Dedifferentiated amniotic fluid mesenchymal stem cell (primary cell): Measurements from ENCODE around the gene NEUROG2.

Experiments
- DNase-seq: peaks from one replicate; pipeline ENCODE4 v3.0.0-alpha.2; 2016; ENCODE audit errors: extremely low spot score

Gene NEUROG2

DNA sequence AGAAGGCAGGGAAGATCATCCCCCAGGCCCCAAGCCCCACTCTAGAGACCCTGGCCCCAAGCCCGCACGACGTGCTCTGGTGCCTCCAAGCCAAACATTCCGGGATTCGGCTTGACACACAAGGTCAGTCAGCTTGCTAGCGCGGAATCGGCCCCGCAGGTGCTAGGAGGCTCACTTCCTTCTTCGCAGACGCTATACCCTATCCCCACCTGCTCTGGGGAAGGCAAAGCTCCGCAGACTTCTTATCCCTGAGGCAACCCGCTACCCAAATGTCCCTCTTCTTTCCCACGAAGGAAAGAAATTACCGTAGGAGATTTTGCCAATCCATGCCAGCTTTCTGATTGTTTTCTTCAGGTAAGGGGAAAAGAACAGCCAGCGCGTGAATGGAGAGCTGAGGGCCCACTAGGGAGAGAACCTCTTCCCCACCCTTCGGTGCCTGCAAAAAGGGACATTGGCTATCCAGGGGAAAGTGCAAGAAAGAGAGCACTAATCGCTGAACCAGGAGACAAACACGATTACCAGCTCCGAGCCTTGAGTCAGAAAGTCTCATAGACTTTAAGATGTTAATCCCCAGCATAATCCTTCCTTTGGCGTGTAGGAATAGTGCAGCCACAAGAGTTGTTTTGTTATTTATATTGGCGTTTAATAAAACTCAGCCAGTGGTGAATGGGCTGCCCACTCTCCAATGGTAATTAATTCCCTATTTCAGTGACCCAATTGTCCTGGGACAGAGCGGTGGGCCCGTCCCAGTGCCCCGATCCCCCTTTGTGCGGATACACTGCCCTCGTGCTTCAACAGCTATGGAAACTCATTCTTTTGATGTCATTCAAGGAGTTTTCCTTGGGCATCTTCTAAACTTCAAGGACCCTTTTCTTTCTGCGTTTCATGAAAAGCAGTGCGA is 5.4 kb upstream of the NEUROG2 start:
- DNase-seq: no peak

DNA sequence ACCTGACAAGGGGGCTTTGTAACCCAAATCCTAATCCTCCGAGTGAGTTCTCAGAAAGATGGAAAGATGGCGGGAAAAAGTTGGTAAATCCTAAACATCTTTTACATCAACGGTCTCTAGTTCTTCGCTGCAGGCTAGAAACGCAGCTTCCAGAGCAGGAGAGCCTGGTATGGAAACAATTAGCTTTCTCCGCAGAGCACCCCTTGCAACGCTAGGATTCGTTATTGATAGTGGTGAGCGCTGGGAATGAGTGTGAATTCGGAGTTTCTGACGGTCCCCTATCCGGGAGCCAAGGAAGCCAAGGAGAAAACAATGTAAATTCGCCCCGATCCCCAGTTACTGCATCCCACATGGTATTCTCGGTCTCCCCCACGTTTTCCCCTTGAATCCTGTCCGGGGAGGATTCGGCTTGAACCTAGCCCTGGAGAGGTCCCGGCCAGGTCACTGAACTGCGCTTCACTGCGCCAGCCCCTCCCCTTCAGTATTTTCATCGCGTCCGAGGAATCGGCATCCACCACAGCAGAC is 4.7 kb upstream of the NEUROG2 start:
- DNase-seq: no peak

DNA sequence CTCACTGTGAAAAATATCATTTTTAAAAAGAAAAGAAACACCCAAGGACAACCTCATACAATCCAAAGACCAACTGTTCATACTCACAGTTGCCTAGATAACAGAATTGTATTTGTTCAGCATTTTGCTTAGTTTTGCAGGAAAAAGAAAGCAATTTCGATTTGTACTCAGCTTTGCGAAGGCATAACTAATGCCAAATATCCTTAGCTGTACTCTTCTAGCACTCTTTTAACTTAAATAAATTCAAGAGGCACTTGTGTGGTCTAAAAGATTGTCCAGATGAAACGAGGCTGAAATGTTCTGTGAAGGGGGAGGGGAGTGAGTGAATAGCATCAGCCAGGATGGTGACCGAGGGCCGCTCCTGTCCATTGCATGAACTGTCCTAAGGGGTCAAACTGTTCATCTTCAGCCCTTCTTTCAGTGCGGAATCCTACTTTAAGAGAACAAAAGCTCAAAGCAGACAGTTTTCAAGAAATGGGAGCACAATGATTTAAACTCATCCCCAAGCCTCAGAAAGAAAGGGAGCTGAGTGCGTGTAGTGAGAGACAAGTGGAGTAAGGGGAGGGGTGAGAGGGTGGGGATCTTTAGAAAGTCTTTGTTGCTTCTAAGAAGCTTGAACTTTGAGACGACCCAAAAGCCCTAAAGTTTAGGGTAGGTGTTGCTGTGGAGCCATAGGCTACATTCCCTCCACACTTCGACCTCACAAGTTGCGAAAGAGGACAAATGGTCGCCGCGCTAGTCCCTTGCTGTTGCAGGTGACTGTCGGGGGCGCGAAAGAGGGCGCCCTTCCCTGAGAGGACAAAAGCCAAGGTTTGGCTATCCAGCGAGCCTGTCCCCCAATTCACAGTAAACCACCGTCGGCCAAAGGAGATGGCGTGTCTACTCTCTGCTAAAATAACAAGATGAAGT is 4.0 kb upstream of the NEUROG2 start:
- no peak for DNase-seq

DNA sequence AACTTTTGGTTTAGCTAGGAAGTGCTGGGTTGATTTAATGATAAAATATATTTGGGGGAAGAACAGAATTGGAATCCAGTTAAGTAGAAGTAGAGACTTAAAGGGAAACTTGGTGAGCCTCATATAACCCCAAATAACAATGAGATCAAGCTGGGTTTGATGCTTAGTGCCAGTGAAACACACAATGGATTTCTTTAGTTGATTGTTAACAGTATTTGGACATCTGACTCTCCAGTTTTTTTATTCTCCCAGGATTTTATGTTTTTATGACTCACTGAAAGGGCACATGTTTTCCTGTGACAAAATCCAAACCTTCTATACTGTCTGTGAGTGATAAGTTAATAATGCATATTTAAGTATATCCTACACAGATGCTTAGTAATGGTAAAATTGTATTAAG is 2.7 kb upstream of the NEUROG2 start:
- DNase-seq: no peak

DNA sequence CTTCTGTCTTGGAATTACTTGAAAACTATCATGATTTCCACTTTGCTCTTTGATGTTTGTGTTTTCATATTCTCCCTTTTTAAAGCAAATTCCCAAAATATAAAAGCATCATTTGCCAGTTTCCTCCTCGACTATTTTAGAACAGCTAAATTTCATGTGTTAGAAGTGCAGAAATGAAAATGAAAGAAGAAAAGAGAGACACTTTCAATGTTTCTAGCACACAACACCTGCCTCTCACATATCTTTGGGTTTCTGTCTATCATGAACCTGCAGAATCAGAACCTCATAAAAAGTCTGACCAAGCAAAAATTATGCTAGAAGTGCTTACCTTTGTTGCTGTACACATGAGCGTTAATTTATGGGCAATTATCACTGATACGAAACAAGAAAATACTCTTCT is 1.9 kb upstream of the NEUROG2 start:
- no peak for DNase-seq

DNA sequence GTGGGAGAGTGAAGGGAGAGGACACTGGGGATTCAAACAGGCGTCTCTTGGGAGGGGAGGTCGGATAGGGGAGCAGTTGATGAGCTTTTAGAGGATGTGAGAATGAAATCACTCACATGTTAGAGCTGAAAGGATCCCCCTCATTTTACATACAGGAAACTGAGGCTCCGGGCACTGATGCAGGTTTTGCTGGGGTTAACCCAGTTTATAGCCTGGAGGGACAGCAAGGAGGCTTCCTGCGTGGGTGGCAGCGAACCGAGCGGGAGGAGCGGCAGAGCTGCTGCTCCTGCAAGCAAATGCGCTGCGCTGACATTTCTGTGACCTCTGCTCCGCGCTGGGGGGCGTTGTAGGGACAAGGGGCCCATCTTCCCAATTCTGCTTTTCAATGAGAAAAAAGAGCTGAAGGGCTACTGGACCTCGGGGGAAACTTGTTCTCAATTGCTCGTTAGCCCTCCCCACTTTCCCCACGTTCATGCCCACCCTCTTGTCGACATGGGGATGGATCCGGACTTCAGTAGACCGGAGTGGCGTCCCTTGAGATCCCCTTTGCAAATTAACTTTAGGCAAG is 1.2 kb upstream of the NEUROG2 start:
- DNase-seq: no peak

DNA sequence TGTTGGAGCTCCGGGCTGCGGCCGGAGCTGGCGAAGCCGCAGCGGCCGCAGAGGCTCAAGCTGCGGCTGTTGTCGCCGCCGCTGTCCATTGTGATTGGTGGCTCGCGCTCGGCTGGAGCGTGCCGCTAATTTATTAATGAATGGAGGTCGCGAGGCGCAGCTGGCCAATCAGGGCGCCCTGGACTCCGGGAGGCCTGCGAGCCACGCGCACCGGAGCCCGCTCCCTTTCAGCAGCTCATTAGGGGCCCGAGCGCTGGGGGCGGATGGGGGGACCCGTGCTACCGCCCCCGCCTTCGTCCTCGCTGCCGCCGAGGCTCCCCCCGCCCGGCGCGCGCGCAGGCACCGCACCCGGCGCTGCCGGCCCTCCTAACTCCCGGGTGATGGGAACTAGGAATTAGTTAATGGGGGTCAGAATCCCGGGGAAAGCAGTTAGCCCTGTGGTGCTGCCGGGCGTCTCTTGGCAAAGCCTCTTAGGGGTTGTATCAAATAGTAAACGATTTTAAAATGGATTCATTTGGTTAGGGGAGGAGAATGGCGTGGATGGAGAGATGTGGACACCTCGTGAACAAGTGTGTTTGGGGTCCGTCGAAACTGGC is 589 bp upstream of the NEUROG2 start:
- DNase-seq: no peak

- DNase-seq: no peak
Observed at GRCh38 chr4:112515198-112516065, 548 bp downstream of the NEUROG2 start.

GRCh38 chr4:112514647-112515197 is 1.3 kb downstream of the NEUROG2 start:
- DNase-seq: no peak

DNA sequence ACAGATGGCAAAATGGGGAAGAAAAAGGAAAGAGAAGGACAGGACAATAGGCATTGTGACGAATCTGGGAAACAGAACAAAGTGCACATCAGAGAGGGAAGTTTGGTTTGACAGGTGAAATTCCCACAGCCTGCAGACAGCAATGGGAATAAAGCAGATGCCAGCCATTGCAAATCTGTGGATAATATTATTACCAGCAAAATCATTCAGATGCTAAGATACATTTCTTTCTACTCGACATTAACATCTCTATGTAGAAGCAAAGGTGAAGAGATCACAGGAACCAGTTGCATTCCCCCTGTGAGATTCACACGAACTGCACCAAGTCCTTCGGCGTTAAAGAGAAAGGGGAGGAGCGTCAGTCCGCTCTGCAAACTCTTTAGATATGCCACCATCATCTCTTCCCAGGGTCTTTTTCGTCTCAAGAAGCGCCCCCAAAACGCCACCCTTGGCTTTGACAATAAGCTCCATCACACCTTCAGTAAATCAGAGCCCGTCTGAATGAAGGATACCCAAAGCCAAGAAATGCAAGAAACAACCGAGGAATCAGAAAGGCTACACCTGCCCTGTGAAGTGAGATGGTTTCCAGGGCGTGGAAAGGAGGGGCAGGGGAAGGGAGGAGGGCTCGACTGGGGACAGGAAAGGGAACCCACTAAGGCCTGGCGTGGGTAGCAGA is 1.9 kb downstream of the NEUROG2 start:
- no peak for DNase-seq

- DNase-seq: no peak
Observed at GRCh38 chr4:112511803-112512118, 4.2 kb downstream of the NEUROG2 start.

GRCh38 chr4:112511093-112511802 is 4.7 kb downstream of the NEUROG2 start:
- DNase-seq: no peak

GRCh38 chr4:112510291-112511092 is 5.5 kb downstream of the NEUROG2 start:
- no peak for DNase-seq

DNA sequence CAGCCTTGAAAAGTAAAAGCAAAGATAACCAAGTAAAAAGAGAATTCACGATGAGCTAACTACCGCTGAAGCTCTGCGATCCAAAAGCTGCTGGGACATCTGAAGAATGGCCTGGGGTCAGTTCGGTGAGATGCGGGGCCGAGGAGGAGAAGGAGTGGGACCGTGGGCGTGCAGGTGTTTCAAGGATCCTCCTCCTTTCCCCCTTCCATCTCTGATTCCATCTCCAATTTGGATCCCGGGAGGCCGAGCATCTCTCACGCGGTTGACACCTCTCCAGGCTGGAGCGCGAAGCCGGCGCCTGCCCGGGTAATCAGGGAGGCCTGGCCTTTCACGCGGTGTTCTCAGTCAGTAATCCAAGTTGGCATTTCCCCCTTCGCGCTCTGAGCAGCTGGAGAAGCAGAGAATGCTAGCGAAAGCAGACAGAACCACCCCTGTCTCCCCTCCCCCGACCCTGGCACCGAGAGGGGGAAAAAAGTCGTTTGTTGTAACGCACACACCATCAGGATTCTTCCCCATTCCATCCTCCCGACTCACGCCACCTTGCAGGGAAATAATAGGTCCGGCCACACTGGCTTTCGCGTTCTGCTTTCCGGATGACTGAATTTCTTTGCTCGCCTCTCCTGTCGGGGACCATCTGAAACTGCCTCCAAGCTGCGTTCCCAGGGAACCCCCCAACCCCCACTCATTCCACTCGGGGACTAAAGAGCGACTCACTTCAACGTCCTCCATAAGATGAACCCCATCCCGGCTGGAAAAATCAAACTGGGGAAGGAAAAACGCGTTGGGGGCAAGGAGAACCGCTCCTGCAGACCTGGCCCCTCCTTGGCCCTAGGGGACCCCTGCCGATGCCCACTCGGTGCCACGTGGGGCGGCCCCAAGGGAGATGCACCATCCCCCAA is 6.5 kb downstream of the NEUROG2 start:
- DNase-seq: no peak

- no peak for DNase-seq
Observed at GRCh38 chr4:112508356-112508755, 7.6 kb downstream of the NEUROG2 start.

GRCh38 chr4:112504807-112505206 is 11.2 kb downstream of the NEUROG2 start:
- DNase-seq: no peak

DNA sequence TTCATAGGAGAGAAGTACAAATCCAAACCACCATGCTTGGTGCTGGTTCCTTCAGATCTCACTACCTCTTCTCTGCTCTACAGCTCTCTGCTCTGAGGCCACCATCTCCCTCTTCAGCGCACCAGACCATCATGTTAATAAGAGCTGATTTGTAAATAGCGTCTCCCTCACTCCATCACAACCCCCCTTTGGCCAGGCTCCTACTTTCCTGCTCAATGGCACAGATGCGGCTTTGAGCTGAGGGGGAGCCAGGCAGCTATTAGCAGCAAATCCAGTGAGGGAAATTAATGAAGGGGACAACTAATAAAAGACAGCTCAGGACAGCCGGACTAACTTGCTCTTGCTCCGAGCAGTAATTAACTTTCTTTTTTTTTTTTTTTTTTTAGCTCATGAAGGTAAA is 13.1 kb downstream of the NEUROG2 start:
- no peak for DNase-seq

GRCh38 chr4:112492321-112492720 is 23.7 kb downstream of the NEUROG2 start:
- no peak for DNase-seq
